ENCODE data around the gene GSTCD.

GRCh38 chr4:105837037-105837436 is 128.5 kb downstream of the GSTCD start:
- TF ChIP-seq, protein P1, sequence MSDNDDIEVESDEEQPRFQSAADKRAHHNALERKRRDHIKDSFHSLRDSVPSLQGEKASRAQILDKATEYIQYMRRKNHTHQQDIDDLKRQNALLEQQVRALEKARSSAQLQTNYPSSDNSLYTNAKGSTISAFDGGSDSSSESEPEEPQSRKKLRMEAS (IDR thresholded peaks at IDR 0.05) = no peak
- TF ChIP-seq, protein P2, sequence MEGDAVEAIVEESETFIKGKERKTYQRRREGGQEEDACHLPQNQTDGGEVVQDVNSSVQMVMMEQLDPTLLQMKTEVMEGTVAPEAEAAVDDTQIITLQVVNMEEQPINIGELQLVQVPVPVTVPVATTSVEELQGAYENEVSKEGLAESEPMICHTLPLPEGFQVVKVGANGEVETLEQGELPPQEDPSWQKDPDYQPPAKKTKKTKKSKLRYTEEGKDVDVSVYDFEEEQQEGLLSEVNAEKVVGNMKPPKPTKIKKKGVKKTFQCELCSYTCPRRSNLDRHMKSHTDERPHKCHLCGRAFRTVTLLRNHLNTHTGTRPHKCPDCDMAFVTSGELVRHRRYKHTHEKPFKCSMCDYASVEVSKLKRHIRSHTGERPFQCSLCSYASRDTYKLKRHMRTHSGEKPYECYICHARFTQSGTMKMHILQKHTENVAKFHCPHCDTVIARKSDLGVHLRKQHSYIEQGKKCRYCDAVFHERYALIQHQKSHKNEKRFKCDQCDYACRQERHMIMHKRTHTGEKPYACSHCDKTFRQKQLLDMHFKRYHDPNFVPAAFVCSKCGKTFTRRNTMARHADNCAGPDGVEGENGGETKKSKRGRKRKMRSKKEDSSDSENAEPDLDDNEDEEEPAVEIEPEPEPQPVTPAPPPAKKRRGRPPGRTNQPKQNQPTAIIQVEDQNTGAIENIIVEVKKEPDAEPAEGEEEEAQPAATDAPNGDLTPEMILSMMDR (IDR thresholded peaks at IDR 0.05; ENCODE audit: low read depth, low read length, missing input control) = no peak
- TF ChIP-seq REST (IDR thresholded peaks at IDR 0.05) = no peak
- TF ChIP-seq HNF4G (IDR thresholded peaks at IDR 0.05) = no peak
- TF ChIP-seq TAF1 (conservative IDR thresholded peaks at IDR 0.05) = no peak
- TF ChIP-seq SP1 (IDR thresholded peaks at IDR 0.05) = no peak
- TF ChIP-seq RAD21 (IDR thresholded peaks at IDR 0.05) = no peak
- no peak for TF ChIP-seq JUND (IDR thresholded peaks at IDR 0.05)
- TF ChIP-seq YY1 (IDR thresholded peaks at IDR 0.05) = no peak
- no peak for TF ChIP-seq EGR1 (IDR thresholded peaks at IDR 0.05; ENCODE audit: low read depth in 2 of 2)
- TF ChIP-seq ZBTB33 (IDR thresholded peaks at IDR 0.05) = no peak
- TF ChIP-seq HNF4A (conservative IDR thresholded peaks at IDR 0.05) = no peak
